Lower leg skin (tissue), 3 donors: ENCODE data around the gene STRIP2.

ENCODE experiments used
- CTCF ChIP-seq, 3 donors: fragments of 450-650 bp; IDR thresholded peaks; one replicate each; pipeline ENCODE4 v1.5.1; 2016; ENCODE audit warnings: antibody characterized with exemption in 3 of 3, mild to moderate bottlenecking in 3 of 3, moderate library complexity in 2 of 3
- POLR2A ChIP-seq, 2 donors: fragments of 450-650 bp; IDR thresholded peaks; one replicate each; pipeline ENCODE4 v1.6.1; 2016 to 2017; ENCODE audit warnings: antibody characterized with exemption in 2 of 2, mild to moderate bottlenecking in 1 of 2, moderate library complexity in 1 of 2

- TF ChIP-seq CTCF (IDR thresholded peaks at IDR 0.05) (no peak), POLR2A (IDR thresholded peaks at IDR 0.05) (no peak)
Observed at GRCh38 chr7:129496653-129497052, 62.4 kb downstream of the STRIP2 start.
